Nephron (organoid): ENCODE data around the gene TSGA10.
"Not testable (repeated sequence)": the region's sequence is repeated elsewhere in the genome, so short reads cannot be mapped to it uniquely, and the experiment has no call there.

Source experiments
- H3K27ac Mint-ChIP-seq, 3 experiments: 2 replicates each; pipeline ENCODE4 v1.8.0; 2020; ENCODE audit warnings: mixed read lengths in 3 of 3, mild to moderate bottlenecking in 2 of 3, moderate library complexity in 1 of 3
- H3K27me3 Mint-ChIP-seq: 2 replicates; pipeline ENCODE4 v1.8.0; 2021; ENCODE audit warnings: low read depth, mild to moderate bottlenecking, moderate library complexity, mixed read lengths
- H3K36me3 Mint-ChIP-seq: 2 replicates; pipeline ENCODE4 v1.8.0; 2020; ENCODE audit warnings: low read depth, mixed read lengths
- H3K4me1 Mint-ChIP-seq: 2 replicates; pipeline ENCODE4 v1.8.0; 2020; ENCODE audit warnings: mixed read lengths
- H3K4me3 Mint-ChIP-seq, 3 experiments: 2 replicates each; pipeline ENCODE4 v1.8.0; 2020; ENCODE audit warnings: mild to moderate bottlenecking in 3 of 3, mixed read lengths in 3 of 3, moderate library complexity in 2 of 3
- H3K9me3 Mint-ChIP-seq: 2 replicates; pipeline ENCODE4 v1.8.0; 2020; ENCODE audit warnings: mixed read lengths
- CTCF ChIP-seq, 3 experiments: fragments of 200-600 bp; sonication (generic); IDR thresholded peaks; one replicate each; pipeline ENCODE4 v1.5.0; 2021; ENCODE audit warnings: antibody characterized with exemption in 3 of 3; ENCODE audit not compliant: unreplicated experiment in 3 of 3

The TSGA10 gene

GRCh38 chr2:99000708-99001107 is 154.0 kb downstream of the TSGA10 start:
- no peak overlapping the region for H3K4me3 Mint-ChIP-seq
- H3K27ac Mint-ChIP-seq: no peak overlapping the region
- H3K9me3 Mint-ChIP-seq: peaks cover 30% of the 10 kb centered on the region

GRCh38 chr2:98988695-98989094 is 166.0 kb downstream of the TSGA10 start:
- H3K27me3 Mint-ChIP-seq, H3K9me3 Mint-ChIP-seq, H3K4me3 Mint-ChIP-seq, H3K4me1 Mint-ChIP-seq, H3K36me3 Mint-ChIP-seq, H3K27ac Mint-ChIP-seq: not testable (repeated sequence)

More at GRCh38 chr2:99000708-99001107, 154.0 kb downstream of the TSGA10 start:
- Mint-ChIP-seq H3K36me3 (peaks cover 11% of the 10 kb centered on the region), H3K4me1 (no peaks in the 10 kb centered on the region), H3K27me3 (peaks cover 3% of the 10 kb centered on the region)
- TF ChIP-seq CTCF (IDR thresholded peaks at IDR 0.05; ENCODE audit: unreplicated experiment in 3 of 3): no peak

DNA sequence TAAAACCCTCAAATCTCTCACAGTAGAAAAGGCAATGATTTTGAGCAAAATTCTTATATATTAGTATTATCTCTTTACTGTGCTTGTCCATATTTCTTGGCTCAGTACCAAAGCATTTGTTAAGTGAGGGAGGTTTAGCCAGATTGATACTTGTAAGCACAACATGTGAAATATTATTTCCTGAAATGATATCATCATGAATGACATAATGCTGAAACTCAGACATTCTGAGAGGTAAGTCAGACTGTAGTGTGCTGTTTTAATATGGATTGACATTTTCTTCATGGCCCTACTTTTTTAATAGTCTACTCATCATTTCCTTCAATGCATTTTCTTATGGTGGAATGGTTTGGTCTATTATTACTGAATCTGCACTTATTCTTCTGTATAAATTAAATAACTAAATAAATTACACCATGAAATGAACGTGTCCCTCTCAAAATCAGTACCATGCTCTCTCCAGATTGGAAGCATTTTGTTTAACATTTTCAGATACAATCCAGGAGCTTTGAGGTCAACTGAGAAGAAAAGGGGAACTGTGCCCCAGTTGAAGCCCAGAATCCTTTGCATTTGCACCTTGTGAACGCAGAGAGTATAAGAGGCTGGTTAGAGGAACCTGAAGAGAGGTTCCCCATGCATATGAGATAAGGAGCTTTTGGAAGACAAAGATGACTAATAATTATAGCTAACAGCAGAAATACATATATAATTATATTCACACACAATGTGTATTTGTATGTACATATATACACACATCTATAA is 168.7 kb downstream of the TSGA10 start:
- H3K36me3 Mint-ChIP-seq: no peaks in the 10 kb centered on the region
- peaks cover 9% of the 10 kb centered on the region for H3K9me3 Mint-ChIP-seq

DNA sequence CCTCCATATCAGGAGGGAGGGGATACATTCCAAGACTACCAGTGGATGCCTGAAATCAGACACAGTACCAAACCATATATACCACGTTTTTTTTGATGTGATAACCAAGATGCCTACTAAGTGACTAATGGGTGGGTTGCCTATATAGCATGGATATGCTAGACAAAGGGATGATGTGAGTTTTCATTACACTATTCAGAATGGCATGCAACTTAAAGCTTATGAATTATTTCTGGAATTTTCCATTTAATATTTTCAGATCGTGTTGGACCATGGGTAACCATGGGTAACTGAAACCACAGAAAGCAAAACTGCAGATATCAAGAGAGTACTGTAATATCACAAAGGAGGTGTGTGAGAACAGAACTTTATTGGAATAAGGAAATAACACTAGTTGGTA is 179.1 kb downstream of the TSGA10 start:
- H3K4me3 Mint-ChIP-seq: no peak overlapping the region
- H3K27ac Mint-ChIP-seq: no peak overlapping the region
- TF ChIP-seq CTCF (IDR thresholded peaks at IDR 0.05; ENCODE audit: unreplicated experiment in 3 of 3): no peak
- no peaks in the 10 kb centered on the region for H3K4me1 Mint-ChIP-seq
- H3K9me3 Mint-ChIP-seq: peaks cover 58% of the 10 kb centered on the region
- no peaks in the 10 kb centered on the region for H3K27me3 Mint-ChIP-seq
- H3K36me3 Mint-ChIP-seq: peaks cover 4% of the 10 kb centered on the region

More for the DNA sequence above, 168.7 kb downstream of the TSGA10 start:
- Mint-ChIP-seq H3K4me3 (no peak overlapping the region), H3K27me3 (no peaks in the 10 kb centered on the region), H3K27ac (no peak overlapping the region), H3K4me1 (no peaks in the 10 kb centered on the region)
- TF ChIP-seq CTCF (IDR thresholded peaks at IDR 0.05; ENCODE audit: unreplicated experiment in 3 of 3): no peak

GRCh38 chr2:98972582-98973167 is 182.1 kb downstream of the TSGA10 start:
- no peaks in the 10 kb centered on the region for H3K4me1 Mint-ChIP-seq
- H3K36me3 Mint-ChIP-seq: peaks cover 9% of the 10 kb centered on the region
- no peak for TF ChIP-seq CTCF (IDR thresholded peaks at IDR 0.05; ENCODE audit: unreplicated experiment in 3 of 3)
- H3K27me3 Mint-ChIP-seq: peaks cover 5% of the 10 kb centered on the region
- H3K27ac Mint-ChIP-seq: no peak overlapping the region
- no peak overlapping the region for H3K4me3 Mint-ChIP-seq
- H3K9me3 Mint-ChIP-seq: peaks cover 74% of the 10 kb centered on the region

GRCh38 chr2:98959810-98960507 is 194.8 kb downstream of the TSGA10 start:
- Mint-ChIP-seq H3K27me3 (no peaks in the 10 kb centered on the region), H3K4me1 (no peaks in the 10 kb centered on the region), H3K36me3 (no peaks in the 10 kb centered on the region), H3K4me3 (no peak overlapping the region), H3K27ac (no peak overlapping the region), H3K9me3 (peaks cover 22% of the 10 kb centered on the region)
- TF ChIP-seq CTCF (IDR thresholded peaks at IDR 0.05; ENCODE audit: unreplicated experiment in 3 of 3): no peak
